PC-9 (cell line): ENCODE results near the gene HDDC3. TPM values are rescaled to one million over a fixed set of nuclear protein-coding genes. Genes with fewer than 3 reads are reported as not detected.

ENCODE experiments used
- BruUV-seq: library from RNA; stranded (reverse); fragments of 400-500 nt; replicated peaks from 2 replicates; lab custom pipeline; 2021; lab: Mats Ljungman, UMichigan
- CTCF ChIA-PET: fragments of 300-600 bp; sonication (Branson Sonifier 250); formaldehyde crosslinking; loops from one replicate; lab custom pipeline; 2022; ENCODE audit warnings: antibody characterized with exemption; lab: Charles Lee
- POLR2A ChIA-PET: fragments of 300-600 bp; sonication (Branson Sonifier 250); formaldehyde crosslinking; loops from one replicate; lab custom pipeline; 2022; ENCODE audit warnings: antibody characterized with exemption; ENCODE audit not compliant: unreplicated experiment; lab: Charles Lee
- DNase-seq, 2 experiments: peaks; one replicate each; pipeline versions ENCODE4 v3.0.0 to v3.0.0-alpha.2; 2015 to 2022; ENCODE audit warnings: mixed read lengths in 1 of 2
- H2AFZ ChIP-seq: fragments of 200-600 bp; sonication (generic); 2 replicates; pipeline ENCODE4 v1.8.1; 2017; ENCODE audit warnings: antibody characterized with exemption
- H3F3A ChIP-seq: fragments of 200-600 bp; sonication (generic); 2 replicates; pipeline ENCODE4 v1.8.1; 2017; ENCODE audit warnings: antibody characterized with exemption, mild to moderate bottlenecking, low read depth; ENCODE audit not compliant: insufficient read depth
- H3K27ac ChIP-seq: fragments of 200-600 bp; sonication (generic); 2 replicates; pipeline ENCODE4 v1.6.1; 2016; ENCODE audit warnings: mixed run types
- H3K27me3 ChIP-seq: fragments of 200-600 bp; sonication (generic); 2 replicates; pipeline ENCODE4 v1.6.1; 2016; ENCODE audit warnings: low read depth, mixed run types; ENCODE audit not compliant: insufficient read depth
- H3K36me3 ChIP-seq: fragments of 200-600 bp; sonication (generic); 2 replicates; pipeline ENCODE4 v1.6.1; 2016; ENCODE audit warnings: low read depth, mixed run types
- H3K4me1 ChIP-seq: fragments of 200-600 bp; sonication (generic); replicated peaks from 2 replicates; pipeline ENCODE4 v1.6.1; 2016; ENCODE audit warnings: mixed run types; ENCODE audit not compliant: insufficient read depth
- H3K4me2 ChIP-seq: fragments of 200-600 bp; sonication (generic); 2 replicates; pipeline ENCODE4 v1.6.1; 2017; ENCODE audit warnings: mixed run types
- H3K4me3 ChIP-seq: fragments of 200-600 bp; sonication (generic); 2 replicates; pipeline ENCODE4 v1.6.1; 2016; ENCODE audit warnings: mixed run types
- H3K79me2 ChIP-seq: fragments of 200-600 bp; sonication (generic); 2 replicates; pipeline ENCODE4 v1.6.1; 2017; ENCODE audit warnings: low read depth, mixed run types
- H3K9me2 ChIP-seq: fragments of 200-600 bp; sonication (generic); 2 replicates; pipeline ENCODE4 v1.8.1; 2017; ENCODE audit warnings: mild to moderate bottlenecking; ENCODE audit not compliant: insufficient read depth
- H3K9me3 ChIP-seq: fragments of 200-600 bp; sonication (generic); 2 replicates; pipeline ENCODE4 v1.8.1; 2016; ENCODE audit warnings: low read depth; ENCODE audit not compliant: insufficient read depth
- H4K20me1 ChIP-seq: fragments of 200-600 bp; sonication (generic); 2 replicates; pipeline ENCODE4 v1.8.1; 2017; ENCODE audit not compliant: insufficient read depth
- EZH2 ChIP-seq: fragments of 200-600 bp; sonication (generic); IDR thresholded peaks from 2 replicates; pipeline ENCODE4 v1.8.0; 2017; ENCODE audit warnings: antibody characterized with exemption, low read depth
- intact Hi-C: fragments of 100-400 bp; cut with micrococcal nuclease; formaldehyde crosslinking; loops from one replicate; pipeline ENCODE4 v1.10.0; 2022; ENCODE audit not compliant: unreplicated experiment
- total RNA-seq: library from RNA; stranded (reverse); gene quantifications from 2 replicates; pipeline ENCODE4 v1.2.3, GENCODE V29; 2021
- TF ChIP-seq, protein P1 (sequence below): fragments of 200-600 bp; sonication (generic); conservative IDR thresholded peaks from 2 replicates; pipeline ENCODE4 v1.6.1; 2017; ENCODE audit warnings: mixed run types, antibody characterized with exemption, mild to moderate bottlenecking, moderate library complexity

The HDDC3 gene
- total RNA-seq, 1 experiment from 2014 or later, result 18.1 TPM

- TF ChIP-seq, protein P1, sequence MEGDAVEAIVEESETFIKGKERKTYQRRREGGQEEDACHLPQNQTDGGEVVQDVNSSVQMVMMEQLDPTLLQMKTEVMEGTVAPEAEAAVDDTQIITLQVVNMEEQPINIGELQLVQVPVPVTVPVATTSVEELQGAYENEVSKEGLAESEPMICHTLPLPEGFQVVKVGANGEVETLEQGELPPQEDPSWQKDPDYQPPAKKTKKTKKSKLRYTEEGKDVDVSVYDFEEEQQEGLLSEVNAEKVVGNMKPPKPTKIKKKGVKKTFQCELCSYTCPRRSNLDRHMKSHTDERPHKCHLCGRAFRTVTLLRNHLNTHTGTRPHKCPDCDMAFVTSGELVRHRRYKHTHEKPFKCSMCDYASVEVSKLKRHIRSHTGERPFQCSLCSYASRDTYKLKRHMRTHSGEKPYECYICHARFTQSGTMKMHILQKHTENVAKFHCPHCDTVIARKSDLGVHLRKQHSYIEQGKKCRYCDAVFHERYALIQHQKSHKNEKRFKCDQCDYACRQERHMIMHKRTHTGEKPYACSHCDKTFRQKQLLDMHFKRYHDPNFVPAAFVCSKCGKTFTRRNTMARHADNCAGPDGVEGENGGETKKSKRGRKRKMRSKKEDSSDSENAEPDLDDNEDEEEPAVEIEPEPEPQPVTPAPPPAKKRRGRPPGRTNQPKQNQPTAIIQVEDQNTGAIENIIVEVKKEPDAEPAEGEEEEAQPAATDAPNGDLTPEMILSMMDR, result peak; percentile 80
- TF ChIP-seq EZH2, result no peak
- BruUV-seq, result no TSS peak
- H3K36me3 ChIP-seq, result no peaks in the 10 kb centered on the region
- peaks cover 11% of the 10 kb centered on the region for H3K79me2 ChIP-seq
- H3K4me3 ChIP-seq, result peak overlapping the region; percentile 89
- POLR2A ChIA-PET, result interaction anchor here (0.6 to 1.1 kb wide), 3 partner anchors 15 to 30 kb away, joined by 4 to 9 read pairs (median 5); partner anchors contain the start of gene RCCD1
- H3K27me3 ChIP-seq, result no peaks in the 10 kb centered on the region
- H2AFZ ChIP-seq, result peak overlapping the region; percentile 90
- H3K9me2 ChIP-seq, result no peaks in the 10 kb centered on the region
- no peak overlapping the region for H3K27ac ChIP-seq
- peaks cover 22% of the 10 kb centered on the region for H3K4me1 ChIP-seq
- H4K20me1 ChIP-seq, result no peaks in the 10 kb centered on the region
- intact Hi-C loops, result loop anchor here (1.0 to 10.0 kb wide), 6 partner anchors 60 to 832 kb away; partner anchors contain the start of genes BLM, IDH2 and PRC1
- H3K4me2 ChIP-seq, result peak overlapping the region; percentile 83
- H3F3A ChIP-seq, result peaks cover 15% of the 10 kb centered on the region; the same call in 1 of the 2 replicates
- no peaks in the 10 kb centered on the region for H3K9me3 ChIP-seq
- DNase-seq, result peak; percentile 73 to 86
- CTCF ChIA-PET, result interaction anchor here (0.5 to 1.8 kb wide), 4 partner anchors 9 to 1321 kb away, joined by 4 to 12 read pairs (median 10); no protein-coding TSS in a partner anchor
Observed at GRCh38 chr15:90934256-90934948, 2.1 kb upstream of the HDDC3 start.

- peaks cover 15% of the 10 kb centered on the region; the same call in 1 of the 2 replicates for H3F3A ChIP-seq
- no peaks in the 10 kb centered on the region for H4K20me1 ChIP-seq
Observed at GRCh38 chr15:90933301-90933700, 952 bp upstream of the HDDC3 start.

DNA sequence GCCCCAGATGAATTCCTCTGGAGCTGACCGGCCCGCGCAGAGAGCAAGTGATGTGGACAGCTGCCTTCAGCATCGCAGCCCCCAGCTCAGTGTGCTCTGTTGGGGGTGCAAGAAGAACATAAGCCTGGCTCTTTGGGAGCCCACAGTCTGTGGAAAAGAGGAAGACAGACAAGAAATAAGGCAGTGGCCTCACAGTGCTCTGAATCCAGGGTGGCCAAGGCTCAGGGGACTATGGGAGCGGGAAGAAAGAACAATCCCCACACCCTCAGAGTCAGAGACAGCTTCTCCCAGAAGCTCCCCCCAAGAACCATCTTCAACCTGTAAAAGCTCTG is 277 bp upstream of the HDDC3 start:
- intact Hi-C loops, result loop anchor here (1.0 to 10.0 kb wide), 5 partner anchors 101 to 830 kb away; partner anchors contain the start of genes BLM and IDH2

More at GRCh38 chr15:90933301-90933700, 952 bp upstream of the HDDC3 start:
- POLR2A ChIA-PET, result interaction anchor here (0.6 kb wide), 1 partner anchor 429 kb away, joined by 6 read pairs; no protein-coding TSS in a partner anchor
- no TSS peak for BruUV-seq
- Histone ChIP-seq H3K9me3 (no peaks in the 10 kb centered on the region), H3K4me3 (no peak overlapping the region), H3K4me2 (no peak overlapping the region), H3K79me2 (peaks cover 11% of the 10 kb centered on the region), H3K36me3 (no peaks in the 10 kb centered on the region), H2AFZ (no peak overlapping the region), H3K9me2 (no peaks in the 10 kb centered on the region), H3K27me3 (no peaks in the 10 kb centered on the region), H3K4me1 (peaks cover 33% of the 10 kb centered on the region), H3K27ac (no peak overlapping the region)
- intact Hi-C loops, result loop anchor here (5.0 to 10.0 kb wide), 4 partner anchors 216 to 831 kb away; partner anchors contain the start of genes BLM and IDH2
- no peak for DNase-seq
- TF ChIP-seq EZH2, result no peak
- TF ChIP-seq, protein P1, result no peak
- CTCF ChIA-PET, result interaction anchor here (0.5 to 2.2 kb wide), 3 partner anchors 16 to 31 kb away, joined by 3 to 15 read pairs (median 11); partner anchors contain the start of gene MAN2A2

More for the DNA sequence above, 277 bp upstream of the HDDC3 start:
- no peak for DNase-seq
- no TSS peak for BruUV-seq
- ChIA-PET CTCF (interaction anchor here (0.6 to 2.2 kb wide), 6 partner anchors 30 to 866 kb away, joined by 3 to 11 read pairs (median 4); partner anchors contain the start of genes MAN2A2 and VPS33B), POLR2A (no interaction called here)
- TF ChIP-seq, protein P1, result peak; percentile 19; the same call in 1 of the 2 replicates
- no peak for TF ChIP-seq EZH2
- H3K4me2 ChIP-seq, result peak overlapping the region; percentile 73
- H3K79me2 ChIP-seq, result peaks cover 11% of the 10 kb centered on the region
- no peaks in the 10 kb centered on the region for H3K9me3 ChIP-seq
- peak overlapping the region; percentile 100 for H2AFZ ChIP-seq
- H3K4me3 ChIP-seq, result peak overlapping the region; percentile 88; the same call in 1 of the 2 replicates
- peaks cover 33% of the 10 kb centered on the region for H3K4me1 ChIP-seq
- H3K36me3 ChIP-seq, result no peaks in the 10 kb centered on the region
- H3F3A ChIP-seq, result peaks cover 15% of the 10 kb centered on the region; the same call in 1 of the 2 replicates
- no peaks in the 10 kb centered on the region for H3K27me3 ChIP-seq
- H3K27ac ChIP-seq, result no peak overlapping the region
- H4K20me1 ChIP-seq, result no peaks in the 10 kb centered on the region
- no peaks in the 10 kb centered on the region for H3K9me2 ChIP-seq
